Gastrocnemius medialis (tissue), 4 donors: ENCODE measurements around the gene PPP6R2.

Experiments used
- POLR2A ChIP-seq, 2 donors: fragments of 450-650 bp; IDR thresholded peaks; one replicate each; pipeline ENCODE4 v1.6.1; 2017; ENCODE audit warnings: antibody characterized with exemption in 2 of 2, mild to moderate bottlenecking in 2 of 2, moderate library complexity in 2 of 2
- TF ChIP-seq, protein P1 (sequence below), 5 experiments: fragments of 450-650 bp in 3 of 5; fragments of 200-600 bp in 2 of 5; sonication (generic) in 2 of 5; IDR thresholded peaks in 4 of 5; conservative IDR thresholded peaks in 1 of 5; 1 replicate in 4 of 5; 2 replicates in 1 of 5; pipeline ENCODE4 v1.5.1; 2016 to 2019; ENCODE audit warnings: antibody characterized with exemption in 5 of 5, mild to moderate bottlenecking in 3 of 5, moderate library complexity in 3 of 5

DNA sequence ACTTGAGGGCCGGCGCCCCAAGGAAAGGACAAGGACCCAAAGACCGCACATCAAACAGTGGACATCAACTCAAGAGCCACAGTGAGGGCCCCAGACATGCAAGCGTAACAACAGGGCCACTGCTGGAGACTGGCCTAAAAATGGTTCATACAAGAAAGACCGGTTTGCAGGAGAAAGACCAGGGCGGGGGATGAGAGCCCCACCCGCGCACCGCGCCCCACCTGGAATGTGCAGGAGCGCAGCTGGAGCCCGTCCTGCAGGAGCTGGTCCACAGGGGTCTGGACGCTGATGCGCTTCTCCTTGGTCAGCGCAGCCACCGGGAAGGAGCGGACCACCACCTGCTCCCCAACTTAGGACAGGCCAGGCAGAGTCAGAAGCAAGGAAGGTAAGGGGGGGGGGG is 117.8 kb downstream of the PPP6R2 start:
- TF ChIP-seq, protein P1, sequence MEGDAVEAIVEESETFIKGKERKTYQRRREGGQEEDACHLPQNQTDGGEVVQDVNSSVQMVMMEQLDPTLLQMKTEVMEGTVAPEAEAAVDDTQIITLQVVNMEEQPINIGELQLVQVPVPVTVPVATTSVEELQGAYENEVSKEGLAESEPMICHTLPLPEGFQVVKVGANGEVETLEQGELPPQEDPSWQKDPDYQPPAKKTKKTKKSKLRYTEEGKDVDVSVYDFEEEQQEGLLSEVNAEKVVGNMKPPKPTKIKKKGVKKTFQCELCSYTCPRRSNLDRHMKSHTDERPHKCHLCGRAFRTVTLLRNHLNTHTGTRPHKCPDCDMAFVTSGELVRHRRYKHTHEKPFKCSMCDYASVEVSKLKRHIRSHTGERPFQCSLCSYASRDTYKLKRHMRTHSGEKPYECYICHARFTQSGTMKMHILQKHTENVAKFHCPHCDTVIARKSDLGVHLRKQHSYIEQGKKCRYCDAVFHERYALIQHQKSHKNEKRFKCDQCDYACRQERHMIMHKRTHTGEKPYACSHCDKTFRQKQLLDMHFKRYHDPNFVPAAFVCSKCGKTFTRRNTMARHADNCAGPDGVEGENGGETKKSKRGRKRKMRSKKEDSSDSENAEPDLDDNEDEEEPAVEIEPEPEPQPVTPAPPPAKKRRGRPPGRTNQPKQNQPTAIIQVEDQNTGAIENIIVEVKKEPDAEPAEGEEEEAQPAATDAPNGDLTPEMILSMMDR (IDR thresholded peaks at IDR 0.05 in 4 of 5, conservative IDR thresholded peaks at IDR 0.05 in 1 of 5) = no peak
- no peak for TF ChIP-seq POLR2A (IDR thresholded peaks at IDR 0.05)
